NCI-H2171 treated with DMSO at 0.1 percent for 48 hours (cell line): ENCODE measurements around the gene THBS3.
A peak's percentile ranks its signal among the peaks of the same experiment; 100 is the strongest.
"Not testable (repeated sequence)": the region's sequence is repeated elsewhere in the genome, so short reads cannot be mapped to it uniquely, and the experiment has no call there.

Source experiments
- DNase-seq: peaks from one replicate; lab custom pipeline; 2025; lab: John Stamatoyannopoulos, UW

THBS3 gene

GRCh38 chr1:155208541-155209311, 1.0 kb upstream of the THBS3 start, which contains the start of gene MTX1:
MTX1 (plus strand) TSS chr1:155208695; CDS start chr1:155208805, 110 bp downstream.
- DNase-seq: peak; percentile 86

- DNase-seq: peak; percentile 93
Observed at GRCh38 chr1:155206891-155207805, 549 bp downstream of the THBS3 start.

- DNase-seq: no peak
Observed at GRCh38 chr1:155205969-155206593, 1.6 kb downstream of the THBS3 start.

DNA sequence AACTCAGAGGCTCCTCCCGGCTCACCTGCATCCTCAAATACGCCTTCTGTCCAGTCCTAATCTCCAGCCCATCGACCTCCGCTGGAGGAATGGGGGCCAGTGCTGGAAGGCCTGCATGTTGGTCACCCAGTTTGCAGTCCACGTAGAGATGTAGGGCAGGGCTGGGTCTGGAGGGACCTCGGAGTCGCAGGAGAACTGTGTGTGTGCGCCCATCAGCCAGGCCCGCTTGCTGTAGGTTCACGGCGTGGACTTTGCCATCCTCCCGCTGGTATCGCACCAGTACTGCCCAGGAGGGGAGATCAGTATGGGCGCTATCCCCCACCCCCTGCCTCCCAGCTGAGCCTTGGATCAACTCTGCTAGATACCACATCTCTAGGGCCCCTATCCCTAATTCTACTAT, 2.7 kb downstream of the THBS3 start:
- DNase-seq: no peak

DNA sequence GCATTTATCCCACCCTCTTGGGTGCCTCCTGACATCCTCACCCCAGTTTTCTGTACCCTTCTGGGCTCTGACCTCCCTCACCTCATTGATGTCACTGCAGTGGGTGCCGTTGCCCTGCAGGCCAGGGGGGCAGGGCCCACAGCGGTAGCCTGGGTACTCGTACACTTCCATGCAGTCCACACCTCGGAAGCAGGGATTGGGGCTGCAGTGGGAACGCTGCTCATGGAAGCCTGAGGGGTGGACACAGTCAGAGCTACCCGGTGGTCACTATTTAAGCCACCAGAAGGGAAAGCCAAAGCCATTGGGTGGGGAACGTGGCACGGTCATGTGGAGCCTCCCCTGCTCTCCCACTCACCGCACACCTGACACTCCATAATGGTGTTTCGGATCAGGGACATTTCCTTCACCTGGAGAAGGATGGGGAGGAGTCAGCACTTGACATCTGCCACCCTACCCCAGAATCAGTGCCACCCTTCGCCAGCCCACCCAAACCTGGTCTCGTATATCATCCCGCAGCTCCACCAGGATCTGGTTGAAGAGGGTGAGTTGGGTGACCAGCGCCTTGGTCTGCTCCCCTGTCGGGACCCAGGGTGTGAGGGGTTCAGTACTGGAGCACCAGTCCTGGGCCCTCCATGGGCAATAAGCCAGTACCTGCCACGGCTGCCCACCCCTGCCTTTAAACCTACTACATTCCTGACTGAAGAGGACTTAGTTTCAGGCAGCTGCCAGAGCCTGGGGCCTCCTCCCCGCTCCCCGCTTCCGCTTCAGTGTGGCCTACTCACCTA, 4.8 kb downstream of the THBS3 start:
- no peak for DNase-seq

DNA sequence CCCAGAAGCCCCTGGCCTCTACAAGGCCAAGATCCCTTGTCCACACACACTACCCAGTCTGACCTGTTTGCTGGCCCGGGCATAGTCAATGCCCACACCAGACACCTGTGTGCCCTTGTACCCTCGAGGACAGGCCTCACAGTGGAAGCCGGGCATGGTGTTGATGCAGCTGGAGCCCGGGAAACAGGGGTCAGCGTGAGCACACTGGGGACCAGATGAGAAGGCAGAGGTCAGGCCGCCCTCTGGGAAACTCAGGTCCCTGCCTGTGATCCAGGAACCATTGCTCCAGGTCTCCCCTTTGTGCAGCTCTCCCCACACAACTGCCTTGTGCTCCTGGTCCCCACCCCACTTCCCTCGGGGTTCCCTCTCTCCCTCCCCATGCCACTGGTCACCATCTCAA, 5.5 kb downstream of the THBS3 start:
- no peak for DNase-seq

- no peak for DNase-seq
Observed at GRCh38 chr1:155200920-155201319, 6.8 kb downstream of the THBS3 start.

GRCh38 chr1:155199792-155200191, 7.9 kb downstream of the THBS3 start:
- DNase-seq: no peak

DNA sequence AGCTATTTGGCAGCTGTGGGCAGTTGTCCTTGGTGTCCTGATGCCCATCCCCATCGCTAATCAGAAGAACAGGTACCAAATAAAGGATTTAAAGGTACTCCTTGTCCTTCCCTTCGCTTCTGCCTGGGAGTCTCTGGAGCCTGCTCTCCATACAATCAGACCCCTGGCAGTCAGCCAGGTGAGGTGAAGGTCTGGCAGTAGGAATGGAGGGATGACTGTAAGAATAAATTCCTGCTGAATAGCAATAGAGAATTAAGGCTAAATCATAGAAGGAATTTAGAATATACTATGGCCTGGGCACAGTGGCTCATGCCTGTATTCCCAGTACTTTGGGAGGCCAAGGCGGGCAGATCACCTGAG, 9.2 kb downstream of the THBS3 start:
- DNase-seq: no peak

DNA sequence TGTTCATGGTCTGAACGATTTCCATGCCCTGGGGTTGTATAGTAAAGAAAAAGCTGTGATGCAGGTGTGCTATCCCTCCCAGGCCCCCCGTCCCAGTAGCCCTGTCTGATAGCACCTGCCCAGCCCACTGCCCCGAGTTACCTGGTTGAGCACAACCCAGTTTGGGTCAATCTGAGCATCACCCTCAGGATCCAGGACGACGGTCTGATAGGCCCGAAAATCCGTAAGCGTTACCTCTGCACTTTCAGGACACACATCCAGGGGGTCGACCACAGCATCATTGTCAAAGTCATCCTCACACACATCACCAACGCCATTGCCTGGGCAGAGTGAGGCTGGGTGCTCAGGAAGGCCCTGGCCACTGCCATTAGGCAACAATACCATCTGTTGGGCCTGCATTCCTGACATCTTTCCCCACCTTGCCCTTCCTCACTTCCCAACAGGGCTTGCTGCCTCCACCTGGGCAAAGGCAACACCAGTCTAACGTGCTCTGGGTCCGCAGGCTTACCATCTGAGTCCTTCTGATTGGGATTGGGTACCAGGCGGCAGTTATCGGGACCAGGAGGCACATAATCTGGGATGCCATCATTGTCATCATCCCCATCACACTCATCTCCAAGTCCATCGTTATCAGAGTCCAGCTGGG, 9.7 kb downstream of the THBS3 start:
- DNase-seq: no peak

GRCh38 chr1:155196893-155197638, 10.6 kb downstream of the THBS3 start:
- no peak for DNase-seq

DNA sequence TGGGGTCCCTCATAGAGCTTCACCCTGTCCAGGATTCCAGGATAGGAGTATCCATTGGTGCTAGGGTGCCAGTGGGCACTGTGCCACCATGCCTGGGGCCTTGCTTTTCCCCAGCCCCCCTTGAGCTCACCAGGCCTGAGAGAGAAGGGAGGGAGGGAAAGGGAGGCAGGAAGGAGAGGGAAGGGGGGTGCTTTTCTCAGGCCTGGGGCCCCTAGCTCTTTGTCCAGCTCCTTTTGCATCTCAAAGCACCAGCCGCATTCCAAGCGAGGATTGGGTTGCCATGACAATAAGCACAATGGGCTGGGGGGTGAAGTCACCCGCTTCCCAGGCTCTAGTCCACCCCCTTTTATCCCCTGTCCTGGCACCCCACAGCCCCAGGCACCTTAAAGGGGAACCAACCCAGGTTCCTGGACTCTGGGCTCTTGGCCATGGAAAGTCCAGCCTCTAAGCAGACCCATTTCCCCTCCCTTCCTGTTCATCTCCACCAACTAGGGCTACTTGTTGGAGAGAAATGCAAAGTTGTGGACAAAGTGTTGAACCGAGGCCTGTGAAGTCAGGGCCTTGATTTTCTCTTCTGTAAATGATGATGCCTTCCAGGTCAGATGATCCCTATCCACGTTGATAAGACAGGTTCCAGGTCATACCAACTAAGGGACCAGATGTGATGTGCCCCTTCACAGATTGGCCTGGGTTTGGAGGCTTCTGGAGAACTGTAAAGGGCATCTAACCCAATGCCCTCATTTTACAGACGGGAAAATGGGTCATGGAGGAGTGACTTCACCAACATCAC, 11.4 kb downstream of the THBS3 start:
- no peak for DNase-seq

DNA sequence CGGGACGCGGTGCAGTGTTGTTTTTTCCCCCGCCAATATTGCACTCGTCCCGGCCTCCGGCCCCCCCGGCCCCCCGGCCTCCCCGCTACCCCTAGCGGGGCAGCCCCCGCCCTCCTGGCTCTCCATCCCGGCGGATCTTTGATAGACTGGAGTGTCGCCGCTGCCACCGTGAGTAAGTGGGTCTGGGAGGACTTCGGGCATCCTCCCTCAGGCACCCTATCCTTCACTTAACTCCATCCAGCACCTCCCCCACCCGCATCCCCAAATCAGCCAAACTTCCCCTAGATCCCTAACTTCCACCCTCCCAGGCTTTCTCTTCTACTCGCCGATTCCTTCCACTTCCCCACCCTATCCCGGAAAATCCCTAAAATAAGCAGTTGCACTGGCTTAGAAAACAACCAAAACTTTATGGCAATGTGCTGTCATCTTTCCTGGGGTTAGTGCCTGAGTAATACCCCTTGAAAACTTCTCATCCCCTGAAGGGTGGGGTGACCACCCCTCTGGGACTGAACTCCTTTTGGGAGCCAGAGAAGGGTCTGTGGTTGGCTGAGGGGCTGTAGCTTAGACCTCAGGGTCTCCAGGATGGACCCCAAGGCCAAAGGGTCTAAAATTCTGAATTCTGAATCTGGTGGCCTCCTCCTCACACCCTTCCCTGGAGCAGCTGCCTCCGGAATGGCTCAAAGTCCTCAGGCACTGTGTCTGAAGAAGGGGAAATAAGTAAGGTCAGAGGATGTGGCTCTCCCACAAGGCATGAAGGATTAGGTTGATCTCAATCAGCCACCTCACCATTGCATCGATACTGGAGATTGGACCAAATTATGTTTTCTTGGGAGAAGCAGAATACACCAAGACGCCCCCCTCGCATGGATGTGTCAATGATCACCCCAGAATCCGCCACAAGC, 12.2 kb downstream of the THBS3 start:
- DNase-seq: no peak

DNA sequence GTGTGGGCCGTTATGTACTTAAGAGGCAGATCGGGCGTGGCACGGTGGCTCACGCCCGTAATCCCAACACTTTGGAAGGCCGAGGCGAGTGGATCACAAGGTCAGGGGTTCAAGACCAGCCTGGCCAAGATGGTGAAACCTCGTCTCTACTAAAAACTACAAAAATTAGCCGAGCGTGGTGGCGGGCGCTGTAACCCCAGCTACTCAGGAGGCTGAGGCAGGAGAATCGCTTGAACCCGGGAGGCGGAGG, 13.8 kb downstream of the THBS3 start:
- not testable (repeated sequence) for DNase-seq

DNA sequence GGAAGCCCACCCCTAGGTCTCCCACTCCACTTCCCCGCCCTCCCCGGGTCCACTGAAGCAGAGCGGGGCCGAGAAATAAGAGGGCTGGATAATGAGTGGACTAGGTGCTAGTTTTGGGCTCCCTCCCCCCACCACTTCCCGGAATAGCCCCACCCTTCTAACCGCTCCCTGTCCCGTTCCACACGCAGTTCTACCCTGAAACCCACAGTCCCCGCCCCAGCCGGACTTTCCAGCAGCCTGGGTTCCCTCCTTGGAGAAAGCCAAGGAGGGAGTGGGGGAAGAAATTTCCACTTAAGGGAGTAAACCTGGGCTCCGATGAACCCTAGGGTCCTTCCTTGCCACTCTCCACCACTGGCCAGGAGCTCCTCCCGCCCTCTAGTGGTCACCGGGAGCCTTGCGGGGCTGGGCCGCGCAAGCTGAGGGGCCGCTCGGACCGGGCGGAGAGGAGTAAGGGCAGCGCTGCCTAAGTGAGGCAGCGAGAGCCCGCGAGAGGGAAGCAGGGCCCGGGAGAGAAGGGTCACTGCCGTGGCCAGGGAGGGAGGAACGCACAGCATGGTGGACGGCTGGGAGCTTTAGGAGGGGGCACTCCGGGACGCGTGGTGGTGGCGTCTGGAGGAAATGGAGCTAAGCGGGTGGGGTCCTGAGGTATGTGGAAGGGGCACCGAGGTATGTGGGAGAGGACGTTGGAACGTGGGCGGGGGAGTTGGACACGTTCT, 14.3 kb downstream of the THBS3 start:
- peak; percentile 72 for DNase-seq

DNA sequence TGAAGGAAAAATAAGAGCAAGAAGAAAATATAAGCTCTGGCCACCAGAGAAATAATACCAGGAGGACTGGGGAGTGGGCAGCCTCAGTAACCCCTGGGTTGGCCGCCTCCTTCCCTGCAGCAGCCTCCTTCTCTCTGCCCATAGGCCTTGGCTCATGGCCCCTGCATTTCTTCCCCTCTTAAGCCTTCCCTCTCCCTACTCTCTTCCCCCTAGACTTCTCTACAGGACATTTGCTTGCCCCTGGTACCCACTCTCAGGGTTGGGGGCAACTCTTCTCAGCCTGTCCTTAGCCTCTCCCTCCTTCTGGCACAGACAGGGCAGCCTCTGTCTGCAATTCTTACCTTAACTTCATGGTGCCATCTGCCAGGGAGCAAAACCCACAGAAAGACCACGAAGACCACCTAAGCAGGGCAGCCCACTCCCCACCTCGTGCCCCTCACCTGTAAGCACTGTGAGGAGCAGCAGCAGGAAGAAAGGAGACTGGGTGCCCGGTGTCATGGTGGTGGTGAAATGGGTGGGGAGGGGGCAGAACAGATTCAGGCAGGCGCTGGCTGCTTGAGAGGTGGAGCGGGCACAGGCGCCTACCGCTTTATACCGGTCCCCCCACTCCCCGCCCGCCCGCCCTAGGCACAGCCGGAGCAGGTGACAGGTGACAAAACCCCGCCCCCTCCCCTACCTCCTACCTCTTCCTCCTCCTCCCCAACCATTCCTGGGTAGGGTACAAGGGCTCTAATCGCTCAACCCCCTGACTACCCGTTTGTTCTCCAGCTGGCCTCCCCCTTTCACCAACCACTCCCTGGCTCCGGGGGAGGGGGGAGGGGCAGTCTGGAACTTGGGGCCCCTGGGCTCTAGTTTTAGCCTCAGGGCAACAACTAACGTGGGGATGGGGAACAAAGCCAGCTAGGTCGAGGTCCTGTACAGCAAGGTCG, 15.1 kb downstream of the THBS3 start:
- peak; percentile 55 for DNase-seq

GRCh38 chr1:155191904-155192303, 15.8 kb downstream of the THBS3 start:
- no peak for DNase-seq
